ENCODE results near the gene TEX54.

Gene TEX54

GRCh38 chr11:62880231-62880802 lies 47.7 kb upstream of the TEX54 start:
- intact Hi-C loops (cut with DNase I; ENCODE audit: low total_unique reads), result no loop called here
- Histone ChIP-seq H3K36me3 (peaks cover 28 to 32% (median 30%) of the 10 kb centered on the region in 3 donors), H3K9me3 (no peaks in the 10 kb centered on the region), H3K27ac (peak overlapping the region; percentile 95 to 99), H3K4me1 (peaks cover 0 to 55% (median 43%) of the 10 kb centered on the region in 4 donors), H3K4me3 (peak overlapping the region; percentile 78 to 94), H3K27me3 (no peaks in the 10 kb centered on the region)
- TF ChIP-seq, protein P1, sequence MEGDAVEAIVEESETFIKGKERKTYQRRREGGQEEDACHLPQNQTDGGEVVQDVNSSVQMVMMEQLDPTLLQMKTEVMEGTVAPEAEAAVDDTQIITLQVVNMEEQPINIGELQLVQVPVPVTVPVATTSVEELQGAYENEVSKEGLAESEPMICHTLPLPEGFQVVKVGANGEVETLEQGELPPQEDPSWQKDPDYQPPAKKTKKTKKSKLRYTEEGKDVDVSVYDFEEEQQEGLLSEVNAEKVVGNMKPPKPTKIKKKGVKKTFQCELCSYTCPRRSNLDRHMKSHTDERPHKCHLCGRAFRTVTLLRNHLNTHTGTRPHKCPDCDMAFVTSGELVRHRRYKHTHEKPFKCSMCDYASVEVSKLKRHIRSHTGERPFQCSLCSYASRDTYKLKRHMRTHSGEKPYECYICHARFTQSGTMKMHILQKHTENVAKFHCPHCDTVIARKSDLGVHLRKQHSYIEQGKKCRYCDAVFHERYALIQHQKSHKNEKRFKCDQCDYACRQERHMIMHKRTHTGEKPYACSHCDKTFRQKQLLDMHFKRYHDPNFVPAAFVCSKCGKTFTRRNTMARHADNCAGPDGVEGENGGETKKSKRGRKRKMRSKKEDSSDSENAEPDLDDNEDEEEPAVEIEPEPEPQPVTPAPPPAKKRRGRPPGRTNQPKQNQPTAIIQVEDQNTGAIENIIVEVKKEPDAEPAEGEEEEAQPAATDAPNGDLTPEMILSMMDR (IDR thresholded peaks at IDR 0.05), result no peak
- peak in 1 of 2 donors; percentile 90 for DNase-seq

- H3K27me3 ChIP-seq, result no peaks in the 10 kb centered on the region
- H3K9me3 ChIP-seq, result no peaks in the 10 kb centered on the region
- DNase-seq, result peak; percentile 70 to 85
- H3K27ac ChIP-seq, result peak overlapping the region; percentile 95 to 99
- peaks cover 0 to 48% (median 39%) of the 10 kb centered on the region in 4 donors for H3K4me1 ChIP-seq
- peaks cover 19 to 23% (median 21%) of the 10 kb centered on the region in 3 donors for H3K36me3 ChIP-seq
- H3K4me3 ChIP-seq, result peak overlapping the region; percentile 78 to 94
- TF ChIP-seq, protein P1 (IDR thresholded peaks at IDR 0.05), result peak in 1 of 2 experiments; percentile 16
- intact Hi-C loops (cut with DNase I; ENCODE audit: low total_unique reads), result loop anchor here (2.0 kb wide), 1 partner anchor 45 kb away; no protein-coding TSS in a partner anchor
Measured at GRCh38 chr11:62879235-62879978, 46.8 kb upstream of the TEX54 start.

DNA sequence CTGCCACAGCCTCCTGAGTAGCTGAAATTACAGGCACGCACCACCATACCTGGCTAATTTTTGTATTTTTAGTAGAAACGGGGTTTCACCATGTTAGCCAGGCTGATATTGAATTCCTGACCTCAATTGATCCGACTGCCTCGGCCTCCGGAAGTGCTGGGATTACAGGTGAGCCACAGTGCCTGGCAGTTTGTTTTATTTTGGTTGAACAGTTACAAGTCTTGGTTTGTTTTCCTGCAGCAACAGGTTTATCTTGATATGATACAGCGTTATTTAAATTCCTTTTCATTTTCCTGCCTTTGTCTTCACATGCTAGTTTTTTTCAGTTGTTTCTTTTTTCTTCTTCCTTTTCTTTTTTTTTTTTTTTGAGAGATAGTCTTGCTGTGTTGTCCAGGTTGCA lies 44.1 kb upstream of the TEX54 start:
- no peak overlapping the region for H3K27ac ChIP-seq
- H3K36me3 ChIP-seq, result no peaks in the 10 kb centered on the region
- no peaks in the 10 kb centered on the region for H3K9me3 ChIP-seq
- no peaks in the 10 kb centered on the region for H3K27me3 ChIP-seq
- no peak overlapping the region for H3K4me3 ChIP-seq
- TF ChIP-seq, protein P1 (IDR thresholded peaks at IDR 0.05), result no peak
- H3K4me1 ChIP-seq, result peaks cover 0 to 22% (median 19%) of the 10 kb centered on the region in 4 donors
- no peak for DNase-seq
- intact Hi-C loops (cut with DNase I; ENCODE audit: low total_unique reads), result no loop called here

- intact Hi-C loops (cut with DNase I; ENCODE audit: low total_unique reads), result no loop called here
- Histone ChIP-seq H3K9me3 (no peaks in the 10 kb centered on the region), H3K4me1 (peaks cover 0 to 22% (median 19%) of the 10 kb centered on the region in 4 donors), H3K4me3 (no peak overlapping the region), H3K27ac (no peak overlapping the region), H3K27me3 (no peaks in the 10 kb centered on the region), H3K36me3 (no peaks in the 10 kb centered on the region)
- TF ChIP-seq, protein P1 (IDR thresholded peaks at IDR 0.05), result no peak
- DNase-seq, result no peak
Measured at GRCh38 chr11:62875698-62876478, 43.2 kb upstream of the TEX54 start.

DNA sequence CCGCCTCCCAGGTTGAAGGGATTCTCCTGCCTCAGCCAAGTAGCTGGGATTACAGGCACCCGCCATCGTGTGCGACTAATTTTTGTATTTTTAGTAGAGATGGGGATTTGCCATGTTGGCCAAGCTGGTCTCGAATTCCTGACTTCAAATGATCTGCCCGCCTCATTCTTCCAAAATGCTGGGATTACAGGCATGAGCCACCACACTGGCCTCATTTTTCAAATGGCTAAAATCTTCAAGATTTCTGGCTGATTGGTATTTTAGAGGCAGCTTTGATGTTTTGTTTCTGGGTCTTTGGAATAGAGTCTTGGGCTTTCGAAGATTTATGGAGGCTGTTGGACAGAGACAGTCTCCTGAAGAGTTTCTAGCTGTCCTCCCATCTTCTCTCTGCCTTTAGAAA lies 42.2 kb upstream of the TEX54 start:
- no peaks in the 10 kb centered on the region for H3K9me3 ChIP-seq
- H3K4me1 ChIP-seq, result peaks cover 0 to 16% (median 15%) of the 10 kb centered on the region in 4 donors
- intact Hi-C loops (cut with DNase I; ENCODE audit: low total_unique reads), result no loop called here
- DNase-seq, result no peak
- H3K27me3 ChIP-seq, result no peaks in the 10 kb centered on the region
- H3K27ac ChIP-seq, result no peak overlapping the region
- no peaks in the 10 kb centered on the region for H3K36me3 ChIP-seq
- TF ChIP-seq, protein P1 (IDR thresholded peaks at IDR 0.05), result no peak
- no peak overlapping the region for H3K4me3 ChIP-seq

Data from tibial artery (tissue), 4 donors.